Astrocyte of the spinal cord (primary cell): ENCODE results near the gene SRRT.
A peak's percentile ranks its signal among the peaks of the same experiment; 100 is the strongest.

Experiments used
- DNase-seq: peaks from one replicate; pipeline ENCODE4 v3.0.0; 2011; ENCODE audit warnings: low read depth, low spot score
- H3K4me3 ChIP-seq: 2 replicates; pipeline ENCODE4 v1.5.1; 2011; ENCODE audit warnings: low read depth, mild to moderate bottlenecking, low read length, moderate library complexity
- in situ Hi-C: cut with HindIII; loops from 2 replicates; pipeline ENCODE4 v1.10.0; 2017; ENCODE audit warnings: low sequenced_read_pairs
- TF ChIP-seq, protein P1 (sequence below): IDR thresholded peaks from 2 replicates; pipeline ENCODE4 v1.5.1; 2012; ENCODE audit warnings: low read depth, mild to moderate bottlenecking, low read length, inconsistent platforms

The SRRT gene

DNA sequence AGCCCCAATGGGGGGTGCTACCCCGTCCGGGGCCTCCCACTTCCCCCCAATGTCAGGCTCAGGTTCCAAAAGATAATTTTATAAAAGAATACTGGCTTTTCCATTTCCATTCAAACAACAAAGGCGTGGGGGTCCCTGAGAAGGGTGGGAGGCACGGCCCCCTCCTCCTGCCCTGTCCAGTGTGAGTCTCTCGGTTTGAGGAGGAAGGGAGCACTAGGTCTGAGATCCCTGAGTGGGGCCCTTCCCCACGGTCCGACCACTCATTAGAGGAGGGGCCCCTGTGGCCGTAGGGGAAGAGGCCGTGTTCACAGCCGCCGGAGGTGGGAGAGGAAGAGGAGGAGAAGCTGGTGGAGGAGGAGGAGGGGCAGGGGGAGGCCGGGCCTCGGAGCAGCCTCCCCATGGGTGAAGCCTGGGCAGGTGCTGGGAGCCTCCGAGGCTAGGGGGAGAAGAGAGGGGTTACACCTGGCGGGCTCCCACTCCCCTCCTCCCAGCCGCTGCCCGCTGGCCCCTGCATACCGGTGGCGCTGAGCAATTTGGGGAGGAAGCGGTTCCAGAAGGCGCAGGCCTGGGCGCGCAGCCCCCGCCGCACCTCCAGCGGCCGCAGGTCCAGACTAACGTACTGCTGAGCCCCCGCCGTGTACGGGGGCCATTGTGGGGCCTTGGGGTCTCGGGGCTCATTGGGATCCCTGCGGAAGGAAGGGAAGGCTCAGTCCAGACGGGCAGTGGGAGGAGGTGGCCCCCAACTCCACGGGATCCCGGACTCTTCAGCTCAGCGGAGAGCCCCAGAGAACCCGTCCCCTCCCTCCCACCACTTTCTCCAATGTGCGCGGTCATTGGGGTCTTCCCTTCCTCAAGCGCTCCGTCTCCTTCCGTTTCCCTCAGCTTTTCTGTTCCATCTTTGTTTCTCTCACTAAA is 16.0 kb downstream of the SRRT start:
- no peak for DNase-seq
- H3K4me3 ChIP-seq: peak overlapping the region; percentile 51
- in situ Hi-C loops: no loop called here
- TF ChIP-seq, protein P1, sequence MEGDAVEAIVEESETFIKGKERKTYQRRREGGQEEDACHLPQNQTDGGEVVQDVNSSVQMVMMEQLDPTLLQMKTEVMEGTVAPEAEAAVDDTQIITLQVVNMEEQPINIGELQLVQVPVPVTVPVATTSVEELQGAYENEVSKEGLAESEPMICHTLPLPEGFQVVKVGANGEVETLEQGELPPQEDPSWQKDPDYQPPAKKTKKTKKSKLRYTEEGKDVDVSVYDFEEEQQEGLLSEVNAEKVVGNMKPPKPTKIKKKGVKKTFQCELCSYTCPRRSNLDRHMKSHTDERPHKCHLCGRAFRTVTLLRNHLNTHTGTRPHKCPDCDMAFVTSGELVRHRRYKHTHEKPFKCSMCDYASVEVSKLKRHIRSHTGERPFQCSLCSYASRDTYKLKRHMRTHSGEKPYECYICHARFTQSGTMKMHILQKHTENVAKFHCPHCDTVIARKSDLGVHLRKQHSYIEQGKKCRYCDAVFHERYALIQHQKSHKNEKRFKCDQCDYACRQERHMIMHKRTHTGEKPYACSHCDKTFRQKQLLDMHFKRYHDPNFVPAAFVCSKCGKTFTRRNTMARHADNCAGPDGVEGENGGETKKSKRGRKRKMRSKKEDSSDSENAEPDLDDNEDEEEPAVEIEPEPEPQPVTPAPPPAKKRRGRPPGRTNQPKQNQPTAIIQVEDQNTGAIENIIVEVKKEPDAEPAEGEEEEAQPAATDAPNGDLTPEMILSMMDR: no peak

DNA sequence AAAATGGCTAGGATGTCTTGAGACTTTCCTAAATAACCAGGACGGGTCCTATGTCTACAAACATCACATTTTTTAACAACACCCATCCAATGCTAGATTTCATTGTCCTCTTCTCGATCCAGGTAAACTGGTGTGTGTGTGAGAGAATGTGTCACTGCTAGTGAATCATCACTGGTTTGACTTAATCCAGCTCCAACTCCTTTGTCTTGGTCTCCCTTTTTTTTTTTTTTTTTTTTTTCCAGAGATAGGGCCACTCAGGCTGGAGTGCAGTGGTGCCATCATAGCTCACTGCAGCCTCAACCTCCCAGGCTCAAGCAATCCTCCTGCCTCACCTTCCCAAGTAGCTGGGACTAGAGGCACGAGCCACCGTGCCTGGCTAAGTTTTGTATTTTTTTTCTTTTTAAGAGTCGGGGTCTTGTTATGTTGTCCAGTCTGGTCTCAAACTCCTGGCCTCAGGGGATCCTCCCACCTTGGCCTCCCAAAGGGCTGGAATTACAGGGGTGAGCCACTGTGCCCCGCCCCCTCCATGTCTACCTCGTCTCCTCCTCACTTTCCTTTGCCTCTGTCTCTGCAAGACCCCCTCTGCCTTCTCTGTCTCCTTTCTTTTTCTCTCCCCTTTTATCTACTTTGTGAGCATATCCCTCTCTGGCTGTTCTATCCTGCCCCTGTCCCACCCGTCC is 16.8 kb downstream of the SRRT start:
- TF ChIP-seq, protein P1: no peak
- in situ Hi-C loops: no loop called here
- no peak for DNase-seq
- no peak overlapping the region for H3K4me3 ChIP-seq

DNA sequence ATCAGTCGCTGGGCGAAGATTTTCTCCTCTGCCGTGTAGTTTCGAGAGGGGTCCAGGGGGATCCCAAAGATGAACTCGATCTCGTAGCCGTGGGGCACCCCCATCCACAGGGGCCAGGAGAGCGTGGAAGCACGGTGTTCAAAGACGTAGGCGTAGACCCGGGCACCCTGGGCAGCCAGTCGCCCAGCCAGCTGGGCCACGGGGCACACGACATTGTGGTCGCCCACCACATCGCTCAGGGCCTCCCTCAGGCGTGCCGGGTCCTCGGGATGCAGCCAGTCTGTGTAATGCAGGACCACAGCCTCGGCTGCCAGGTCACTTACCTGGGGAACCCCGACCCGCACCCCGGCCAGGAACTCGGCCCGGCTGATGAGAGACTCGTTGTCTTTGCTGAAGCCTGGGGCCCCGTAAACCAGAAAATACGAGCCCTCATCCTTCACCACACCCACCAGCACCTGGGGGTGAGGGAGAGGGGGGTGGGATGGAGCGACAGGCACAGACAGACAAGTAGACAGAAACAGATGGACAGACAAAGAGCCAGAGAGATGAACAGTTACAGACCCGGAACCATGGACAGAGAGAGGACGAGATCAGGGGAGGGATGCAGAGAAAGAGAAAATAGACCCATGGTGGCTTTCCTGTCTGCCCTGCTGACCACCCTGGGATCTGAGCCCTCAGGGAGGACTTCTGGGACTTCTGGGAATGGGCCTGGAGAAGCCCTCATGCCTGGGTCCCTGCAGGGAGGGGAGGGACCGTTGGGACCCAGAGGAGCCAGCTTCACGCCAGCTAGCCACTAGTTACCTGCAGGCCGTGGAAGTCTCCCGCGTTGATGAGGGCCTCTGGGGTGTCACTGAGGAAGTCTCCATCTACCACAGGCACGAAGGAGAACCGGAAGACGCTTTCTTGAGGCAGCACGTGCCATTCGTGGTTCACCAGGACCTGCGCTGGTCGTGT is 17.7 kb downstream of the SRRT start:
- no peak for DNase-seq
- H3K4me3 ChIP-seq: no peak overlapping the region
- in situ Hi-C loops: no loop called here
- TF ChIP-seq, protein P1: no peak

DNA sequence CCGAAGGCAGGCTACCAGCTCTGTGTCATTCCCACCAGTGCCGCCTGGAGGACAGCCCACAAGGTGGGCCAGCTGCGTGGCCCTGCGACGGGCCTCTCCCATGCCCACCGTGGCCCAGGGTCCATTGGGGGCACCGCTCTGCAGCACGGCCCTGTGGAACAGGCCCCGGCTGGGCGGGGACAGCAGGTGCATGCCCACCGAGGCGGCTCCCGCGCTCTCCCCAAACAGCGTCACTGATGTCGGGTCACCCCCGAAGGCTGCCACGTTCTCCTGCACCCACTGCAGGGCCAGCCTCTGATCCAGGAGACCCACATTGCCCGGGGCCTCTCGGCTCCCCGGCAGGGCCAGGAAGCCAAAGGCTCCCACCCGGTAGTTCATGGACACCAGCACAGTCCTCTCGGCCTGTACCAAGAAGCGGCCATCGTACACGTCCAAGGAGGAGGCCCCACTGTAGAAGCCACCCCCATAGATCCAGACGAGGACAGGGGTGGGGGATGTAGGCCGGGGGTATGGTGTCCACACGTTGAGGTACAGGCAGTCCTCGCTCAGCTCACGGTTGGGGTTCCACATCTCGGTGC is 18.5 kb downstream of the SRRT start:
- DNase-seq: no peak
- in situ Hi-C loops: no loop called here
- TF ChIP-seq, protein P1: no peak
- H3K4me3 ChIP-seq: no peak overlapping the region

DNA sequence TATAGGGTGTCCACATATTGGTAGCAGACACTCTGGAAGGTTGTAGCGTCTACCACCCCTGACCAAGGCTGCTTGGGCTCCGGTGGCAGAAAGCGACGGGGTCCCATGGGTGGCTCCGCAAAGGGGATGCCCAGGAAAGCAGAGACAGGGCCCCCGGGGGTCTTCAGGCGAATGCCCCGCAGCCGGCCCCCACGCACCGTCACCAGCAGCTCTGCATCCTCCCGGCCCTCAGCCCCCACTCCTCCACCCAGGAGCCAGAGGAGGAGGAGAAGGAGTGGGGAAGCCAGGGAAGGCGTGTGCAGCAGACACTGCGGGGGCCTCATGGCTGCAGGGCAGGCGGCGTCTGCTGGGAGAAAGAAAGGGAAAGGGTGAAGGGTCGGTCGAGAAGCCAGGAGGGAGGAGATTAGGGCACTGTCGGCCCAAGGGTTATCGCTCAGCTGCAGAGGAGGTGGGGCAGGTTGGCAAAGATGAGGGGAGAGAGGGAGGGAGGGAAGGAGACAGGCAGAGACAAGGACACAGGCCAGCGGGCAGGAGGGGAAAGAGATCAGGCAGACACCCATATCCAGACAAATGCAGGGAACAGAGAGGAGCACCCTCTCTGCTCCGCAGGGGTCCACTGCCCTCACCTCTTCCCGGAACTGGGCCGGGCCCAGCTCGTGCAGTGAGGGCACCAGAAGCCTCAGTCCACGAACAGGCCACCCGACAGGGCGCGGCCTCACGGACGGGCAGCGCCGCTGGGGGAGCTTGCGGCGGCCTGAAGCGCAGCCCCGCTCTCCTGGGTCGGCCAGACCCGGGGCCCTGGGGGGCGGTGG is 19.2 kb downstream of the SRRT start:
- TF ChIP-seq, protein P1: no peak
- no peak for DNase-seq
- in situ Hi-C loops: no loop called here
- H3K4me3 ChIP-seq: no peak overlapping the region
